Astrocyte (in vitro differentiated cells and primary cell): Measurements from ENCODE around the gene DENND6A. TPM values are rescaled to one million over a fixed set of nuclear protein-coding genes. Genes with fewer than 3 reads are reported as not detected.

Source experiments
- DNase-seq: peaks from one replicate; pipeline ENCODE4 v3.0.0-alpha.2; 2010; ENCODE audit warnings: low read depth
- FAIRE-seq: peaks from 2 replicates; lab custom pipeline; 2011; peaks lifted over from hg19 to GRCh38; lab: Jason Lieb, UNC
- H2AFZ ChIP-seq: 2 replicates; pipeline ENCODE4 v1.6.0; 2012; ENCODE audit warnings: low read depth, low read length, inconsistent platforms
- H3K27ac ChIP-seq: 2 replicates; pipeline ENCODE4 v1.5.1; 2011; ENCODE audit warnings: low read depth, low read length, inconsistent platforms
- H3K27me3 ChIP-seq: 2 replicates; pipeline ENCODE4 v1.6.0; 2011; ENCODE audit warnings: low read length, inconsistent platforms; ENCODE audit not compliant: insufficient read depth
- H3K36me3 ChIP-seq: 2 replicates; pipeline ENCODE4 v1.5.1; 2011; ENCODE audit warnings: low read length, inconsistent platforms; ENCODE audit not compliant: insufficient read depth
- H3K4me1 ChIP-seq: 2 replicates; pipeline ENCODE4 v1.5.1; 2011; ENCODE audit warnings: low read length, inconsistent platforms; ENCODE audit not compliant: insufficient read depth
- H3K4me2 ChIP-seq: 2 replicates; pipeline ENCODE4 v1.6.0; 2012; ENCODE audit warnings: low read length, inconsistent platforms
- H3K4me3 ChIP-seq: 2 replicates; pipeline ENCODE4 v1.5.1; 2011; ENCODE audit warnings: low read depth, mild to moderate bottlenecking, low read length, inconsistent platforms; ENCODE audit not compliant: insufficient read depth
- H3K79me2 ChIP-seq: 2 replicates; pipeline ENCODE4 v1.6.0; 2012; ENCODE audit warnings: mild to moderate bottlenecking, low read length, inconsistent platforms; ENCODE audit not compliant: insufficient read depth
- H3K9ac ChIP-seq: 2 replicates; pipeline ENCODE4 v1.6.0; 2012; ENCODE audit warnings: mild to moderate bottlenecking, low read length, inconsistent platforms
- H3K9me3 ChIP-seq: 2 replicates; pipeline ENCODE4 v1.5.1; 2012; ENCODE audit warnings: low read depth, mild to moderate bottlenecking, low read length, inconsistent platforms; ENCODE audit not compliant: insufficient read depth
- H4K20me1 ChIP-seq: 2 replicates; pipeline ENCODE4 v1.6.0; 2012; ENCODE audit warnings: low read length, inconsistent platforms; ENCODE audit not compliant: insufficient read depth
- H3K27ac Mint-ChIP-seq: one replicate; pipeline ENCODE4 v1.8.0; 2021; ENCODE audit warnings: mild to moderate bottlenecking, mixed read lengths; ENCODE audit not compliant: unreplicated experiment
- H3K27me3 Mint-ChIP-seq: one replicate; pipeline ENCODE4 v1.8.0; 2021; ENCODE audit warnings: low read depth, mixed read lengths; ENCODE audit not compliant: unreplicated experiment
- H3K36me3 Mint-ChIP-seq: one replicate; pipeline ENCODE4 v1.8.0; 2021; ENCODE audit warnings: low read depth, mixed read lengths; ENCODE audit not compliant: unreplicated experiment
- H3K4me1 Mint-ChIP-seq: one replicate; pipeline ENCODE4 v1.8.0; 2021; ENCODE audit warnings: low read depth, mixed read lengths; ENCODE audit not compliant: unreplicated experiment
- H3K4me3 Mint-ChIP-seq: one replicate; pipeline ENCODE4 v1.8.0; 2021; ENCODE audit warnings: mild to moderate bottlenecking, moderate library complexity, mixed read lengths; ENCODE audit not compliant: unreplicated experiment
- H3K9me3 Mint-ChIP-seq: one replicate; pipeline ENCODE4 v1.8.0; 2021; ENCODE audit warnings: mild to moderate bottlenecking, mixed read lengths; ENCODE audit not compliant: unreplicated experiment
- CTCF ChIP-seq: IDR thresholded peaks from 2 replicates; pipeline ENCODE4 v1.5.1; 2011; ENCODE audit warnings: low read depth, mild to moderate bottlenecking, inconsistent platforms, low read length, moderate library complexity; ENCODE audit not compliant: insufficient read depth
- EZH2 ChIP-seq: IDR thresholded peaks from 2 replicates; pipeline ENCODE4 v1.6.1; 2012; ENCODE audit warnings: mild to moderate bottlenecking, low read length, inconsistent platforms; ENCODE audit not compliant: insufficient read depth
- total RNA-seq: library from RNA; stranded (reverse); gene quantifications from 2 replicates; pipeline ENCODE4 v1.2.1, GENCODE V29; 2021

The DENND6A gene
- total RNA-seq, 1 donor from 2014 or later, result 6.6 TPM

- no peak overlapping the region for H2AFZ ChIP-seq
- FAIRE-seq, result no peak
- no peak overlapping the region for H3K27ac ChIP-seq
- no peak overlapping the region for H3K4me3 ChIP-seq
- peaks cover 18% of the 10 kb centered on the region for H4K20me1 ChIP-seq
- Mint-ChIP-seq H3K4me3 (no peak overlapping the region), H3K36me3 (no peaks in the 10 kb centered on the region), H3K27ac (no peak overlapping the region), H3K27me3 (no peaks in the 10 kb centered on the region), H3K4me1 (no peaks in the 10 kb centered on the region), H3K9me3 (no peaks in the 10 kb centered on the region)
- H3K4me1 ChIP-seq, result no peaks in the 10 kb centered on the region
- H3K9me3 ChIP-seq, result no peaks in the 10 kb centered on the region
- H3K79me2 ChIP-seq, result peaks cover 43% of the 10 kb centered on the region
- TF ChIP-seq EZH2 (no peak), CTCF (no peak)
- H3K36me3 ChIP-seq, result peaks cover 3% of the 10 kb centered on the region
- H3K9ac ChIP-seq, result no peak overlapping the region
- H3K27me3 ChIP-seq, result no peaks in the 10 kb centered on the region
- DNase-seq, result no peak
- no peak overlapping the region for H3K4me2 ChIP-seq
These were observed 19.7 kb downstream of the DENND6A start for GRCh38 chr3:57673156-57673555.

GRCh38 chr3:57670543-57670942 is 22.3 kb downstream of the DENND6A start:
- Histone ChIP-seq H3K9me3 (no peaks in the 10 kb centered on the region), H3K9ac (no peak overlapping the region), H3K4me1 (no peaks in the 10 kb centered on the region), H3K4me2 (no peak overlapping the region), H3K36me3 (peaks cover 3% of the 10 kb centered on the region), H3K4me3 (no peak overlapping the region), H3K27ac (no peak overlapping the region), H3K79me2 (peaks cover 24% of the 10 kb centered on the region), H3K27me3 (no peaks in the 10 kb centered on the region), H2AFZ (no peak overlapping the region), H4K20me1 (peaks cover 13% of the 10 kb centered on the region)
- FAIRE-seq (no peak), DNase-seq (no peak)
- no peaks in the 10 kb centered on the region for H3K36me3 Mint-ChIP-seq
- no peaks in the 10 kb centered on the region for H3K27me3 Mint-ChIP-seq
- H3K9me3 Mint-ChIP-seq, result no peaks in the 10 kb centered on the region
- TF ChIP-seq EZH2 (no peak), CTCF (no peak)
- H3K27ac Mint-ChIP-seq, result peak overlapping the region; percentile 3
- H3K4me1 Mint-ChIP-seq, result no peaks in the 10 kb centered on the region
- no peak overlapping the region for H3K4me3 Mint-ChIP-seq

GRCh38 chr3:57661404-57661803 is 31.5 kb downstream of the DENND6A start:
- TF ChIP-seq CTCF, result no peak
- TF ChIP-seq EZH2, result no peak
- no peaks in the 10 kb centered on the region for H3K27me3 ChIP-seq
- no peaks in the 10 kb centered on the region for H4K20me1 ChIP-seq
- H3K4me3 Mint-ChIP-seq, result no peak overlapping the region
- H3K27ac Mint-ChIP-seq, result no peak overlapping the region
- no peak overlapping the region for H3K4me3 ChIP-seq
- H3K4me1 Mint-ChIP-seq, result no peaks in the 10 kb centered on the region
- no peaks in the 10 kb centered on the region for H3K4me1 ChIP-seq
- H3K36me3 Mint-ChIP-seq, result peaks cover 5% of the 10 kb centered on the region
- H3K27ac ChIP-seq, result no peak overlapping the region
- H3K27me3 Mint-ChIP-seq, result no peaks in the 10 kb centered on the region
- H3K9me3 ChIP-seq, result no peaks in the 10 kb centered on the region
- no peak for DNase-seq
- no peaks in the 10 kb centered on the region for H3K79me2 ChIP-seq
- no peak overlapping the region for H2AFZ ChIP-seq
- no peak overlapping the region for H3K4me2 ChIP-seq
- no peaks in the 10 kb centered on the region for H3K9me3 Mint-ChIP-seq
- H3K36me3 ChIP-seq, result peaks cover 14% of the 10 kb centered on the region
- FAIRE-seq, result no peak
- H3K9ac ChIP-seq, result no peak overlapping the region
